Gastrocnemius medialis (tissue), 4 donors: ENCODE data around the gene UNC13C.

Experiments
- CTCF ChIP-seq, 5 experiments: fragments of 450-650 bp in 3 of 5; fragments of 200-600 bp in 2 of 5; sonication (generic) in 2 of 5; IDR thresholded peaks in 4 of 5; conservative IDR thresholded peaks in 1 of 5; 1 replicate in 4 of 5; 2 replicates in 1 of 5; pipeline ENCODE4 v1.5.1; 2016 to 2019; ENCODE audit warnings: antibody characterized with exemption in 5 of 5, mild to moderate bottlenecking in 3 of 5, moderate library complexity in 3 of 5
- POLR2A ChIP-seq, 2 donors: fragments of 450-650 bp; IDR thresholded peaks; one replicate each; pipeline ENCODE4 v1.6.1; 2017; ENCODE audit warnings: antibody characterized with exemption in 2 of 2, mild to moderate bottlenecking in 2 of 2, moderate library complexity in 2 of 2

DNA sequence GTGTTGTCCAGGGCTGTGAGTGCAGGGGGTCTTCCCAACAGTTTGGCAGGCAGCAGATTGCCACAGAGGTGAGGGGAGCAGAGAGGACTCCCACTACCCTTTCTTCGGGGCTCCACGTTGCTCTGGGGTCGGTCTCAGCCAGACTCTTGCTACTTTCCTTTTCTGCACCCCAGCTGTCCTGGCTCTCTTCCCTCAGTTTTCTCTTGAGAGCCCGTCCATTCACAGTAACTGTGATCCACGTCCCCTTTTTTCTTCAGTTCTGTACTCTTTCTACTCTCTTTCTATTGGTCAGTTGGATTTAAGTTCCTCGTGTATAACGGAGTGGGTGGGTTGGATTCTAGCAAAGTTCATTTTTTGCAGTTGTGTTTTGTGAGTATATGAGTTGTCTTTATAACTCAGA lies 105.8 kb downstream of the UNC13C start:
- TF ChIP-seq POLR2A (IDR thresholded peaks at IDR 0.05) (no peak), CTCF (IDR thresholded peaks at IDR 0.05 in 4 of 5, conservative IDR thresholded peaks at IDR 0.05 in 1 of 5) (no peak)
